ENCODE results near the gene CEP112.

The CEP112 gene

DNA sequence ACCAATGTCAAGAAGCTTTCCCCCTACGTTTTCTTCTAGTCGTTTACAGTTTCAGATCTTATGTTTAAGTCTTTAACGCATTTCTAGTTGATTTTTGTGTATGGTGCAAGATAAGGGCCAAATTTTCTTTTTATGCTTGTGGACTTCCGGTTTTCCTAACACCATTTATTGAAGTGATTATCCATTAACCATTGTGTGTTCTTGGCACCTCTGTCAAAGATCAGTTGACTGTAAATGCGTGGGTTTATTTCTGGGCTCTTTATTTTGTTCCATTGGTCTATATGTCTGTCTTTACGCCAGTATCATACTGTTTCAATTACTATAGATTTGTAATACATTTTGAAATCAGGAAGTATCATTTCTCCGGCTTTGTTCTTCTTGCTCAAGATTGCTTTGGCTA, 49.5 kb downstream of the CEP112 start:
- no peak overlapping the region for H3K4me3 ChIP-seq (ENCODE audit: low read depth, low read length)
- TF ChIP-seq, protein P1, sequence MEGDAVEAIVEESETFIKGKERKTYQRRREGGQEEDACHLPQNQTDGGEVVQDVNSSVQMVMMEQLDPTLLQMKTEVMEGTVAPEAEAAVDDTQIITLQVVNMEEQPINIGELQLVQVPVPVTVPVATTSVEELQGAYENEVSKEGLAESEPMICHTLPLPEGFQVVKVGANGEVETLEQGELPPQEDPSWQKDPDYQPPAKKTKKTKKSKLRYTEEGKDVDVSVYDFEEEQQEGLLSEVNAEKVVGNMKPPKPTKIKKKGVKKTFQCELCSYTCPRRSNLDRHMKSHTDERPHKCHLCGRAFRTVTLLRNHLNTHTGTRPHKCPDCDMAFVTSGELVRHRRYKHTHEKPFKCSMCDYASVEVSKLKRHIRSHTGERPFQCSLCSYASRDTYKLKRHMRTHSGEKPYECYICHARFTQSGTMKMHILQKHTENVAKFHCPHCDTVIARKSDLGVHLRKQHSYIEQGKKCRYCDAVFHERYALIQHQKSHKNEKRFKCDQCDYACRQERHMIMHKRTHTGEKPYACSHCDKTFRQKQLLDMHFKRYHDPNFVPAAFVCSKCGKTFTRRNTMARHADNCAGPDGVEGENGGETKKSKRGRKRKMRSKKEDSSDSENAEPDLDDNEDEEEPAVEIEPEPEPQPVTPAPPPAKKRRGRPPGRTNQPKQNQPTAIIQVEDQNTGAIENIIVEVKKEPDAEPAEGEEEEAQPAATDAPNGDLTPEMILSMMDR (IDR thresholded peaks at IDR 0.05; ENCODE audit: borderline replicate concordance, insufficient read depth, low read depth, low read length), result no peak

DNA sequence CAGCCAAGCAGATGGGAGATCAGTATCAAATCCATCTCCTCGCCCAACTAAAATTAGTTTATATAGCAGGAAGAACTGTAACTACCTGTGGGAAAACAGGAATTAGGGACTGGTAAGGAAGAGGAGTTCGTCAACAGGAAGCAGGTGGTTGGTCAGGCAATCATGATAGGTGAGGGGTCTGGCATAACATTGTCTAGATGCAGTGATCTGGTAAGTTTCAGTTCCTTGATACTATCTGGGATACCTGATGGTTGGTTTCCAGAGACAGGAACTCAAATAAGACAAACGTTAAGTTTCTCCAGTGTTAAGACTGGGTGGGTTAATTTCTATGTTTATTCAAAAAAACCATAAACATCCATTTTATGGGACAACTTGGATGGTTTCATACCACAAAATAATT, 53.8 kb downstream of the CEP112 start:
- TF ChIP-seq, protein P1 (IDR thresholded peaks at IDR 0.05; ENCODE audit: borderline replicate concordance, insufficient read depth, low read depth, low read length), result no peak
- no peak overlapping the region for H3K4me3 ChIP-seq (ENCODE audit: low read depth, low read length)

DNA sequence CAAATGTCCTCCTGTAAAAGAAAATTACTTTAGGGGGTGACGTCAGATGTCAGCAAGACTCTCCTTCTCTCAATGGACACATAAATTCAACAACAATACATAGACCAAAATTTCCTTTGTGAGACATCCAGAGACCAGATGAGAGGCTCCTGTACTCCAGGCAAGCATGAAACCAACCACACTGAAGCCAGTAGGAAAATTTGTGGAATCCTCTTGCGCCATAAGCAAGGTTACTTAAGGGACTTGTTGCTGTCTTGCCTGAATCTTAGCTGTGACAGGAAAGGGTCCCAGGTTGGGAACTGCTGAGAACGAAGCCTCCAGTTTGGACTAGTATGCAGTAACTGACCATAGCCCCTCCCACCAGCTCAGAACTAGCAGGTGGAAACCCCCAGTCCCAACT, 56.0 kb downstream of the CEP112 start:
- TF ChIP-seq, protein P1 (IDR thresholded peaks at IDR 0.05; ENCODE audit: borderline replicate concordance, insufficient read depth, low read depth, low read length), result no peak

DNA sequence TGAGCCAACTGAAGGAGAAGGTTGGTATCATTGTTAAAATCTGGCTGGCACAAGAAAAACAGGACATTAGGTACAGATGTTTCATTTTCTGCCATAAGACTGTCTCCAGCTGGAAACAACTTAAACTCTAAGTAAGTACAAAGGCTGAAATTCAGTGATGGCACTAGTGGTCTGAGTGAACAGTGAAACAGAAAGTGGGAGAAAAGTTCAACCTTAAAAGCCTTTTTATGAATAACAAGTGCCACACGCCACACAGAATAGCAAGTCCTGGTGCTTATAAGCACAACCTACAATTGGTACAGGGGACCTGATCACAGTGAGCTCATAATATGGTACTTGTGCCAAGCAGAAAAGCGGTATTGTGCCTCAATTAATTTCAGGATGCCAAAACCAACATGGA, 56.7 kb downstream of the CEP112 start:
- no peak overlapping the region for H3K4me3 ChIP-seq (ENCODE audit: low read depth, low read length)
- TF ChIP-seq, protein P1 (IDR thresholded peaks at IDR 0.05; ENCODE audit: borderline replicate concordance, insufficient read depth, low read depth, low read length), result no peak

More for the DNA sequence above, 56.0 kb downstream of the CEP112 start:
- H3K4me3 ChIP-seq (ENCODE audit: low read depth, low read length), result no peak overlapping the region

DNA sequence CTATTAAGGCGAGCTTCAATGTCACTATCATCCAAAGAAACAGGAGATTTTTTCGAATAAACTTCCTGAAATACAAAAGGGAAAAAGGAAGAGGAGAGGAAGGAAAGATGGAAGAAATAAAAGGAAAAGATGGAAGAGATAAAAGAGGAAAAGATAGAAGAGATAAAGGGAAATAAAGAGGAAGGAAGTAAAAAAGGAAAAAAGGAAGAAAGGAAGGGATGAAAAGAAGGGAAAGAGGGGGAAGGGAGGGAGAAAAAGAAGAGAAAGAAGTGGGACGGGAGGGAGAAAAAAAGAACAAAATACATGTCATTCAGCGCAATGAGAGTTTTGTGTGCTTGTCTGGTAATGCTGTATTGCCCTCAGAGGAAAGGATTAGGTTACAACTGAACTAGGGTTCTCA, 62.2 kb downstream of the CEP112 start:
- no peak overlapping the region for H3K4me3 ChIP-seq (ENCODE audit: low read depth, low read length)
- TF ChIP-seq, protein P1 (IDR thresholded peaks at IDR 0.05; ENCODE audit: borderline replicate concordance, insufficient read depth, low read depth, low read length), result no peak

DNA sequence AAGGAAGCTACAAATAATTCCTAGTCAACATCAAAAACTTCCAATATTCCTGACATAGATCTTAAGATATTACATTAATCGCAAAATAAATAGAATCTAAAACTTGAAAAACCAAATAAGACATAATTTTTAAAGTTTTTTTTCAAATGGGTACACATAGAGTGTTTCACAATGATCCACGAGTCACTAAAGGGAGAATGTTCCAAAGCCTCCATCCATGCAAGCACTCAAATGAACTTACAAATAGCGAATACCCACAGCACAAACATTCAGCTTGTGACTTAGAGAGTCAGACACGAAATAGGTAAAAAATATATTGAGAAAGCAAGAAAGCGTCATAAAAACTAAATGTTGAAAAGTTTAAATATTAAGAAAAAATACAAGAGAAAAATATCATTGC, 65.7 kb downstream of the CEP112 start:
- TF ChIP-seq, protein P1 (IDR thresholded peaks at IDR 0.05; ENCODE audit: borderline replicate concordance, insufficient read depth, low read depth, low read length), result no peak
- H3K4me3 ChIP-seq (ENCODE audit: low read depth, low read length), result no peak overlapping the region

DNA sequence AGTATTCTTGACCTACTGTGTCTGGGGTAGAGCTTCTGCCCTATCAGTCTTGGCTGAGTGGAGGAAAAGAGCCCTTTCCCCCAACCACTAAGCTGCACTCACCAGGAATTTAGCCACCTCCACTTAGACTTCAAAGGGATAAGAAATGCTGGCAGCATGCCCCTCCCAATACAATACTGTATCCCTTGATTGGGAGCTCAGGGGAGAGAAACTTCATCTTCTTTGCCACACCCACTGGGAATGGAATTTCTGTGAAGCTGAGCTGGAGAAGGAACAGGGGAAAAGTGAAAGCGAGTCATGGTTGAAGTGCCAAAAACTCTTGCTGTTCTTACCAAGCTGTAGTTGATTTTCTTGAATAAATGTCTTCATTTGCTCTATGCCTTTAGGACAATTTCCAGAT, 68.8 kb downstream of the CEP112 start:
- no peak overlapping the region for H3K4me3 ChIP-seq (ENCODE audit: low read depth, low read length)
- TF ChIP-seq, protein P1 (IDR thresholded peaks at IDR 0.05; ENCODE audit: borderline replicate concordance, insufficient read depth, low read depth, low read length), result no peak
